ENCODE results near the gene BCAS3. TPM values are rescaled to one million over a fixed set of nuclear protein-coding genes. Genes with fewer than 3 reads are reported as not detected.

The BCAS3 gene
- total RNA-seq, 2 experiments from 2014 or later, result 13.4 to 14.5 TPM

DNA sequence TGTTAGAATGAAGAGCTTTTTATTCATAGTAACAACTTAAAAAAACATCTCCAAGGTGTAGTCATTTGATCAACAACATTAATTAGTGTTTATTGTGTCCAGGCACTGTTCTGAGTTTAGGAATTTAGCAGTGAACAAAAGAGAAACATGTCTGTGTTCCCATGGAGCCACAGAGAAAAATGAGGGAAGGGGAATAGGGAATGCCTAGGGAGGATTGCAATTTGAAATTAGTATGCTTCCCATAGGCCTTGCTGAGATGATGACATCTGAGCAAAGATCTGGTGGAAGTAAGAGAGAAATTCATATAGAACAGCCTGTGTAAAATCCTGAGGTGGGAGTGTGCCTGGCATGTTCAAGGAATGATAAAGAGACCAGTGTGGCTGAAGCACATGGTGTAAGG is 318.0 kb downstream of the BCAS3 start:
- no peak for TF ChIP-seq EZH2phosphoT487 (IDR thresholded peaks at IDR 0.05; ENCODE audit: borderline replicate concordance, low read depth, low read length)
- TF ChIP-seq, protein P1, sequence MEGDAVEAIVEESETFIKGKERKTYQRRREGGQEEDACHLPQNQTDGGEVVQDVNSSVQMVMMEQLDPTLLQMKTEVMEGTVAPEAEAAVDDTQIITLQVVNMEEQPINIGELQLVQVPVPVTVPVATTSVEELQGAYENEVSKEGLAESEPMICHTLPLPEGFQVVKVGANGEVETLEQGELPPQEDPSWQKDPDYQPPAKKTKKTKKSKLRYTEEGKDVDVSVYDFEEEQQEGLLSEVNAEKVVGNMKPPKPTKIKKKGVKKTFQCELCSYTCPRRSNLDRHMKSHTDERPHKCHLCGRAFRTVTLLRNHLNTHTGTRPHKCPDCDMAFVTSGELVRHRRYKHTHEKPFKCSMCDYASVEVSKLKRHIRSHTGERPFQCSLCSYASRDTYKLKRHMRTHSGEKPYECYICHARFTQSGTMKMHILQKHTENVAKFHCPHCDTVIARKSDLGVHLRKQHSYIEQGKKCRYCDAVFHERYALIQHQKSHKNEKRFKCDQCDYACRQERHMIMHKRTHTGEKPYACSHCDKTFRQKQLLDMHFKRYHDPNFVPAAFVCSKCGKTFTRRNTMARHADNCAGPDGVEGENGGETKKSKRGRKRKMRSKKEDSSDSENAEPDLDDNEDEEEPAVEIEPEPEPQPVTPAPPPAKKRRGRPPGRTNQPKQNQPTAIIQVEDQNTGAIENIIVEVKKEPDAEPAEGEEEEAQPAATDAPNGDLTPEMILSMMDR (conservative IDR thresholded peaks at IDR 0.05; ENCODE audit: low read length), result no peak
- no peak for DNase-seq (ENCODE audit: low spot score)
- ChIA-PET POLR2A (no interaction called here), CTCF (ENCODE audit: unreplicated experiment) (no interaction called here)
- no TSS peak for BruUV-seq (replicated peaks)
- Histone ChIP-seq H3K27ac (ENCODE audit: low read depth, low read length, poor library complexity, severe bottlenecking) (no peak overlapping the region), H3K4me3 (ENCODE audit: low read depth, low read length, poor library complexity, severe bottlenecking) (no peak overlapping the region), H4K20me1 (ENCODE audit: insufficient read depth, low read length) (no peaks in the 10 kb centered on the region), H2AFZ (ENCODE audit: low read length) (no peak overlapping the region), H3K79me2 (ENCODE audit: insufficient read depth, low read depth, low read length) (no peaks in the 10 kb centered on the region), H3K4me2 (ENCODE audit: low read length) (no peak overlapping the region), H3K9me3 (ENCODE audit: low read length) (no peaks in the 10 kb centered on the region), H3K4me1 (ENCODE audit: insufficient read depth, low read length, poor library complexity, severe bottlenecking) (no peaks in the 10 kb centered on the region), H3K9me2 (ENCODE audit: insufficient read depth, low read length) (no peaks in the 10 kb centered on the region), H3K36me3 (ENCODE audit: insufficient read depth, low read length) (no peaks in the 10 kb centered on the region)
- intact Hi-C loops (cut with micrococcal nuclease; ENCODE audit: unreplicated experiment), result no loop called here

DNA sequence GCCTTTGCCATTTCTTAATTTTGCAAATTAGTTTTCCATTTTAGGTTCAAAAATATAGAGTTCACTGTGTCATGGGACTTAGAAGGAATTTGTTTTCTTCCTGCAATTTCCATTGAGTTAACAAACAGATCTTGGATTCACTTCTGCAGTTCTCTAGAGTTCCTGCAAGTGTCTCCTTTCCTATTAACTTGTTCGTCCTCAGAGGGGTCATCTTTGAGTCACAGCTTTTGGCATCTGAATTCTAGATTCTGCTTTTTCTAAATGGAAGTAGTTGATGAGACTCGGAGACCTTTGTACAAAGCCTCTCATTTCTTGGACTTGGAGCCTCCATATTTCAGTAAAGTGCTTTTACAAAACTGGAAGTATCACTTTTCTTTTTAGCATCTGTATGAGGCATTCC is 323.3 kb downstream of the BCAS3 start:
- no TSS peak for BruUV-seq (replicated peaks)
- Histone ChIP-seq H2AFZ (ENCODE audit: low read length) (no peak overlapping the region), H3K9me2 (ENCODE audit: insufficient read depth, low read length) (no peaks in the 10 kb centered on the region), H3K4me3 (ENCODE audit: low read depth, low read length, poor library complexity, severe bottlenecking) (no peak overlapping the region), H3K36me3 (ENCODE audit: insufficient read depth, low read length) (no peaks in the 10 kb centered on the region), H3K4me1 (ENCODE audit: insufficient read depth, low read length, poor library complexity, severe bottlenecking) (no peaks in the 10 kb centered on the region), H3K4me2 (ENCODE audit: low read length) (no peak overlapping the region), H3K9me3 (ENCODE audit: low read length) (no peaks in the 10 kb centered on the region), H4K20me1 (ENCODE audit: insufficient read depth, low read length) (no peaks in the 10 kb centered on the region), H3K79me2 (ENCODE audit: insufficient read depth, low read depth, low read length) (no peaks in the 10 kb centered on the region), H3K27ac (ENCODE audit: low read depth, low read length, poor library complexity, severe bottlenecking) (no peak overlapping the region)
- ChIA-PET CTCF (ENCODE audit: unreplicated experiment) (no interaction called here), POLR2A (interaction anchor here (0.5 to 0.7 kb wide), 2 partner anchors 424 to 963 kb away, joined by 3 read pairs; no protein-coding TSS in a partner anchor)
- intact Hi-C loops (cut with micrococcal nuclease; ENCODE audit: unreplicated experiment), result loop anchor here (5.0 kb wide), 1 partner anchor 391 kb away; no protein-coding TSS in a partner anchor
- TF ChIP-seq, protein P1 (conservative IDR thresholded peaks at IDR 0.05; ENCODE audit: low read length), result no peak; the same call in 1 of the 2 replicates
- no peak for TF ChIP-seq EZH2phosphoT487 (IDR thresholded peaks at IDR 0.05; ENCODE audit: borderline replicate concordance, low read depth, low read length)
- no peak for DNase-seq (ENCODE audit: low spot score)

DNA sequence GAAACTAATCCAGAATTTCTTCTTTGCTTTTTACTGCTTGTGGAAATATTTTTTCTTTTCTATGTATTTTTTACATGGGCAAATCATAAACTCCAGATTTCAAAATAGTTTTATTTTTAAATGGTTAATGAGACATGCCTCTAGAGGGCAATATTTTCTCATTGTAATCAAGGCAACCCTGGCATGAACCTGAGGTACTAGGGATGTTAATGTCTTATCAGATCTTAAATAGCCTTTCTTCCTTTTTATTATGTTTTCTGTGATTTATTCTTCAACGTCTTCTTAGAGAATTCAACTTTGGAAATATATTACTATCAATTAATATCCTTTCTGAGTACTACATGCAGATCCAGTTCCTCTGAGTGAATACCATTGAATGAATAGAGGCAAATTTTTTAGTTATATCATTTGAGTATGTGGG is 324.7 kb downstream of the BCAS3 start:
- H3K4me3 ChIP-seq (ENCODE audit: low read depth, low read length, poor library complexity, severe bottlenecking), result no peak overlapping the region
- no peak overlapping the region for H2AFZ ChIP-seq (ENCODE audit: low read length)
- no peaks in the 10 kb centered on the region for H3K36me3 ChIP-seq (ENCODE audit: insufficient read depth, low read length)
- no peak overlapping the region for H3K27ac ChIP-seq (ENCODE audit: low read depth, low read length, poor library complexity, severe bottlenecking)
- POLR2A ChIA-PET, result no interaction called here
- H3K4me1 ChIP-seq (ENCODE audit: insufficient read depth, low read length, poor library complexity, severe bottlenecking), result no peaks in the 10 kb centered on the region
- intact Hi-C loops (cut with micrococcal nuclease; ENCODE audit: unreplicated experiment), result loop anchor here (5.0 kb wide), 1 partner anchor 390 kb away; no protein-coding TSS in a partner anchor
- CTCF ChIA-PET (ENCODE audit: unreplicated experiment), result no interaction called here
- peak; percentile 36 for DNase-seq (ENCODE audit: low spot score)
- TF ChIP-seq, protein P1 (conservative IDR thresholded peaks at IDR 0.05; ENCODE audit: low read length), result peak; percentile 79
- TF ChIP-seq EZH2phosphoT487 (IDR thresholded peaks at IDR 0.05; ENCODE audit: borderline replicate concordance, low read depth, low read length), result no peak
- H4K20me1 ChIP-seq (ENCODE audit: insufficient read depth, low read length), result no peaks in the 10 kb centered on the region
- no peaks in the 10 kb centered on the region for H3K9me2 ChIP-seq (ENCODE audit: insufficient read depth, low read length)
- no peaks in the 10 kb centered on the region for H3K9me3 ChIP-seq (ENCODE audit: low read length)
- no peaks in the 10 kb centered on the region for H3K79me2 ChIP-seq (ENCODE audit: insufficient read depth, low read depth, low read length)
- no TSS peak for BruUV-seq (replicated peaks)
- H3K4me2 ChIP-seq (ENCODE audit: low read length), result no peak overlapping the region
